PC-9 (cell line): ENCODE results near the gene DSTN. TPM values are rescaled to one million over a fixed set of nuclear protein-coding genes. Genes with fewer than 3 reads are reported as not detected.

Experiments
- BruUV-seq: library from RNA; stranded (reverse); fragments of 400-500 nt; replicated peaks from 2 replicates; lab custom pipeline; 2021; lab: Mats Ljungman, UMichigan
- CTCF ChIA-PET: fragments of 300-600 bp; sonication (Branson Sonifier 250); formaldehyde crosslinking; loops from one replicate; lab custom pipeline; 2022; ENCODE audit warnings: antibody characterized with exemption; lab: Charles Lee
- POLR2A ChIA-PET: fragments of 300-600 bp; sonication (Branson Sonifier 250); formaldehyde crosslinking; loops from one replicate; lab custom pipeline; 2022; ENCODE audit warnings: antibody characterized with exemption; ENCODE audit not compliant: unreplicated experiment; lab: Charles Lee
- DNase-seq, 2 experiments: peaks; one replicate each; pipeline versions ENCODE4 v3.0.0 to v3.0.0-alpha.2; 2015 to 2022; ENCODE audit warnings: mixed read lengths in 1 of 2
- H2AFZ ChIP-seq: fragments of 200-600 bp; sonication (generic); 2 replicates; pipeline ENCODE4 v1.8.1; 2017; ENCODE audit warnings: antibody characterized with exemption
- H3F3A ChIP-seq: fragments of 200-600 bp; sonication (generic); 2 replicates; pipeline ENCODE4 v1.8.1; 2017; ENCODE audit warnings: antibody characterized with exemption, mild to moderate bottlenecking, low read depth; ENCODE audit not compliant: insufficient read depth
- H3K27ac ChIP-seq: fragments of 200-600 bp; sonication (generic); 2 replicates; pipeline ENCODE4 v1.6.1; 2016; ENCODE audit warnings: mixed run types
- H3K27me3 ChIP-seq: fragments of 200-600 bp; sonication (generic); 2 replicates; pipeline ENCODE4 v1.6.1; 2016; ENCODE audit warnings: low read depth, mixed run types; ENCODE audit not compliant: insufficient read depth
- H3K36me3 ChIP-seq: fragments of 200-600 bp; sonication (generic); 2 replicates; pipeline ENCODE4 v1.6.1; 2016; ENCODE audit warnings: low read depth, mixed run types
- H3K4me1 ChIP-seq: fragments of 200-600 bp; sonication (generic); replicated peaks from 2 replicates; pipeline ENCODE4 v1.6.1; 2016; ENCODE audit warnings: mixed run types; ENCODE audit not compliant: insufficient read depth
- H3K4me2 ChIP-seq: fragments of 200-600 bp; sonication (generic); 2 replicates; pipeline ENCODE4 v1.6.1; 2017; ENCODE audit warnings: mixed run types
- H3K4me3 ChIP-seq: fragments of 200-600 bp; sonication (generic); 2 replicates; pipeline ENCODE4 v1.6.1; 2016; ENCODE audit warnings: mixed run types
- H3K79me2 ChIP-seq: fragments of 200-600 bp; sonication (generic); 2 replicates; pipeline ENCODE4 v1.6.1; 2017; ENCODE audit warnings: low read depth, mixed run types
- H3K9me2 ChIP-seq: fragments of 200-600 bp; sonication (generic); 2 replicates; pipeline ENCODE4 v1.8.1; 2017; ENCODE audit warnings: mild to moderate bottlenecking; ENCODE audit not compliant: insufficient read depth
- H3K9me3 ChIP-seq: fragments of 200-600 bp; sonication (generic); 2 replicates; pipeline ENCODE4 v1.8.1; 2016; ENCODE audit warnings: low read depth; ENCODE audit not compliant: insufficient read depth
- H4K20me1 ChIP-seq: fragments of 200-600 bp; sonication (generic); 2 replicates; pipeline ENCODE4 v1.8.1; 2017; ENCODE audit not compliant: insufficient read depth
- EZH2 ChIP-seq: fragments of 200-600 bp; sonication (generic); IDR thresholded peaks from 2 replicates; pipeline ENCODE4 v1.8.0; 2017; ENCODE audit warnings: antibody characterized with exemption, low read depth
- intact Hi-C: fragments of 100-400 bp; cut with micrococcal nuclease; formaldehyde crosslinking; loops from one replicate; pipeline ENCODE4 v1.10.0; 2022; ENCODE audit not compliant: unreplicated experiment
- total RNA-seq: library from RNA; stranded (reverse); gene quantifications from 2 replicates; pipeline ENCODE4 v1.2.3, GENCODE V29; 2021
- TF ChIP-seq, protein P1 (sequence below): fragments of 200-600 bp; sonication (generic); conservative IDR thresholded peaks from 2 replicates; pipeline ENCODE4 v1.6.1; 2017; ENCODE audit warnings: mixed run types, antibody characterized with exemption, mild to moderate bottlenecking, moderate library complexity

The DSTN gene
- total RNA-seq, 1 experiment from 2014 or later, result 366 TPM

DNA sequence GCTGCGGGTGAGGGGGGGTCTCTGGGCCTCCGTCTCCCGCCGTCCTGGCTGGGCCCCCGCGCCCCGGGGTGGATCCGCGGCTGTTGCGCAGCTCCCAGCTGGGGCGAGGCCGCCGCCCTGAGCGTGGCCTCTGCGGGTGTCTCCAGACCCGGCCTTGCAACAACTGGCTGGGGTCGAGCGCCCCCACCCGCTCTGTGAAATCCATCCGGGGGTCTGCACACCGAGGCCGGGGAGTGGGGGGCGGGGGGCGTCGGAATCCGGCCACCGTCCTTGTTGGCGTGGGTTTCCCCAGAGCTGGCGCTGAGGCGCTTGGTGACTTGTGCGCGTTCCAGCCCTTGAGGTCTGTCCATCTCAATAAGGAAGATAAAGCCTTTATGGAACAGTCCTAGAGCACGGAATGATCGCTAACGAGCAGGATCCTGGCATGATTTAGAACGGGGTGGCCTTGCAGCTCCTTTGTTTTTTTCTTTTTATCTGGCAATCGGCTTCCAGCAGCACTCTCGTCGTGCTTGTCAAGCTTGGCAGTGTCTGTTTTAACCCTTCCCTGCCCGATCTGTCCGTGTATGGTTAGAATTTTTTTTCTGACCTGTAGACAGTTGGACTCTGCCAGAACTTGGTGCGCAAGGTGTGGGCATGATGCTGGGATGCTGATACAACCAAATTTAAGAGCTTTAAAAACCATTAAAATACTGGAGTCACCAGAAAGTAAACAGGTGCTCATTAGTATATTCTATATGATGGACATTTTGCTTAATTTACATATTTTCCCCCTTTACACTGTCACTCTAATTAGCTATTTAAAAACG, 675 bp downstream of the DSTN start:
- peak overlapping the region; percentile 65 for H2AFZ ChIP-seq
- TSS peak; percentile 23 for BruUV-seq
- no peaks in the 10 kb centered on the region for H3K9me2 ChIP-seq
- H3F3A ChIP-seq, result peaks cover 24% of the 10 kb centered on the region; the same call in 1 of the 2 replicates
- H3K27me3 ChIP-seq, result no peaks in the 10 kb centered on the region
- TF ChIP-seq EZH2, result no peak
- TF ChIP-seq, protein P1, sequence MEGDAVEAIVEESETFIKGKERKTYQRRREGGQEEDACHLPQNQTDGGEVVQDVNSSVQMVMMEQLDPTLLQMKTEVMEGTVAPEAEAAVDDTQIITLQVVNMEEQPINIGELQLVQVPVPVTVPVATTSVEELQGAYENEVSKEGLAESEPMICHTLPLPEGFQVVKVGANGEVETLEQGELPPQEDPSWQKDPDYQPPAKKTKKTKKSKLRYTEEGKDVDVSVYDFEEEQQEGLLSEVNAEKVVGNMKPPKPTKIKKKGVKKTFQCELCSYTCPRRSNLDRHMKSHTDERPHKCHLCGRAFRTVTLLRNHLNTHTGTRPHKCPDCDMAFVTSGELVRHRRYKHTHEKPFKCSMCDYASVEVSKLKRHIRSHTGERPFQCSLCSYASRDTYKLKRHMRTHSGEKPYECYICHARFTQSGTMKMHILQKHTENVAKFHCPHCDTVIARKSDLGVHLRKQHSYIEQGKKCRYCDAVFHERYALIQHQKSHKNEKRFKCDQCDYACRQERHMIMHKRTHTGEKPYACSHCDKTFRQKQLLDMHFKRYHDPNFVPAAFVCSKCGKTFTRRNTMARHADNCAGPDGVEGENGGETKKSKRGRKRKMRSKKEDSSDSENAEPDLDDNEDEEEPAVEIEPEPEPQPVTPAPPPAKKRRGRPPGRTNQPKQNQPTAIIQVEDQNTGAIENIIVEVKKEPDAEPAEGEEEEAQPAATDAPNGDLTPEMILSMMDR, result no peak
- H3K4me2 ChIP-seq, result peak overlapping the region; percentile 90
- peaks cover 46% of the 10 kb centered on the region for H3K4me1 ChIP-seq
- peaks cover 13% of the 10 kb centered on the region; the same call in 1 of the 2 replicates for H3K36me3 ChIP-seq
- ChIA-PET CTCF (interaction anchor here (0.5 to 1.5 kb wide), 3 partner anchors 13 to 401 kb away, joined by 3 to 4 read pairs (median 4); no protein-coding TSS in a partner anchor), POLR2A (interaction anchor here (0.5 to 1.8 kb wide), 16 partner anchors 12 to 724 kb away, joined by 3 to 78 read pairs (median 7); partner anchors contain the start of gene RRBP1)
- H3K9me3 ChIP-seq, result no peaks in the 10 kb centered on the region
- intact Hi-C loops, result no loop called here
- H3K4me3 ChIP-seq, result peak overlapping the region; percentile 95
- peaks cover 45% of the 10 kb centered on the region for H4K20me1 ChIP-seq
- peak overlapping the region; percentile 84 for H3K27ac ChIP-seq
- H3K79me2 ChIP-seq, result peaks cover 76% of the 10 kb centered on the region
- peak; percentile 49 to 53 for DNase-seq

DNA sequence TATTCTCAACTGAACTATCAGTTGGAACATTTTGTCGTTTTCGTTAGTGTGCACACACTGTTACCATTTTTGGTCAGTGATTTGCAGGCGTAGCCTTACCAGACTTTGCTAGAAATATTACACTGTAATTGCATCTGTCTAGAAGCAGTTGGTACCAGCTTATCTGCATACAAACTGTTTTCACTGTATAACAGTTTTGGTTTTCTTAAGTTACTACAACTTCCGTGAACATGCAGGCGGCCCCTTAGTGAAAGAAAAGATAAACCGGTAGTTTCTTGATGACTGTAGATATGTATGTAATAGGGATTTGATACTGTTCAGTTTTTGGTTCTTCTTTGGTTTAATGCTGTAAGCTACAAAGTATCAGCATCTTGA, 1.3 kb downstream of the DSTN start:
- H3K27me3 ChIP-seq, result no peaks in the 10 kb centered on the region
- H4K20me1 ChIP-seq, result peaks cover 51% of the 10 kb centered on the region
- ChIA-PET POLR2A (interaction anchor here (0.6 to 1.8 kb wide), 4 partner anchors 10 to 34 kb away, joined by 3 to 78 read pairs (median 10); no protein-coding TSS in a partner anchor), CTCF (interaction anchor here (0.5 to 1.5 kb wide), 3 partner anchors 31 to 400 kb away, joined by 3 to 4 read pairs (median 4); no protein-coding TSS in a partner anchor)
- H3K27ac ChIP-seq, result peak overlapping the region; percentile 84; the same call in 1 of the 2 replicates
- H3K4me3 ChIP-seq, result peak overlapping the region; percentile 95
- no peaks in the 10 kb centered on the region for H3K9me2 ChIP-seq
- peaks cover 13% of the 10 kb centered on the region; the same call in 1 of the 2 replicates for H3K36me3 ChIP-seq
- intact Hi-C loops, result no loop called here
- no peak overlapping the region for H2AFZ ChIP-seq
- H3F3A ChIP-seq, result peaks cover 22% of the 10 kb centered on the region; the same call in 1 of the 2 replicates
- BruUV-seq, result no TSS peak
- H3K4me1 ChIP-seq, result peaks cover 43% of the 10 kb centered on the region
- DNase-seq, result no peak
- no peaks in the 10 kb centered on the region for H3K9me3 ChIP-seq
- H3K79me2 ChIP-seq, result peaks cover 81% of the 10 kb centered on the region
- H3K4me2 ChIP-seq, result peak overlapping the region; percentile 90
- TF ChIP-seq, protein P1, result no peak
- TF ChIP-seq EZH2, result no peak

DNA sequence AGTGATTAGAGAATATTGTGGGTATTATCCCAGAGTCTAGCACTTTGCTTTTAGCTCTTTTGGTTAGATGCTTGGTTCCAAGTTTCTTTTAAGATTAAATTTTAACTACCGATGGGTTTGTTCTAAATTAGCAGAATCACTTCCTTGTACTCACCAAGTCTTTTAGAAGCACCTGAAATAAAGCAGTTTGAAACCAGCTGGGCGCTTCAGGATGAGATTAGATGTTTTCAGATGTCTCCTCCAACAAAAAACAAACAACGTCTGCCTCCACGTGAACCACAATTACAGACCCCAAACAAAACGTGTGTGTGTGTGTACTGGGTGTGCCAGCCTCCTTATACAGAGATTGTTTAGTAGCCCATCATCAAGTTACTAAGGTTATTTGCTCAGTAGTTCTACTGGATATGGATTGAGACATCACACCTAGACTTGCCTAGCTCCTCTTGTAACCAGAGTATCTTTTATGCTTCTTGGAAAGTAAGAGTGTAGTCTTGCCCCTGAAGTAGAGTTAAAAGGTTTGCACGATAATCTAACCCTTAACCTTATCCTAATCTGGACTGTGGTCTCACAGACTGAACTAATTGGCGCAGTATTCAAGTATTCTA, 2.3 kb downstream of the DSTN start:
- peaks cover 20% of the 10 kb centered on the region for H3K36me3 ChIP-seq
- DNase-seq, result peak in 1 of 2 experiments; percentile 54
- TF ChIP-seq EZH2, result no peak
- TF ChIP-seq, protein P1, result no peak
- H2AFZ ChIP-seq, result no peak overlapping the region
- H3K4me2 ChIP-seq, result peak overlapping the region; percentile 90
- H3K4me1 ChIP-seq, result peaks cover 45% of the 10 kb centered on the region
- no TSS peak for BruUV-seq
- ChIA-PET CTCF (interaction anchor here (0.8 kb wide), 1 partner anchor 36 kb away, joined by 3 read pairs; no protein-coding TSS in a partner anchor), POLR2A (interaction anchor here (0.6 to 0.7 kb wide), 3 partner anchors 11 to 41 kb away, joined by 3 to 4 read pairs (median 3); no protein-coding TSS in a partner anchor)
- peak overlapping the region; percentile 20 for H3K27ac ChIP-seq
- H3K27me3 ChIP-seq, result no peaks in the 10 kb centered on the region
- peaks cover 86% of the 10 kb centered on the region for H3K79me2 ChIP-seq
- H3K9me3 ChIP-seq, result no peaks in the 10 kb centered on the region
- H3K9me2 ChIP-seq, result no peaks in the 10 kb centered on the region
- intact Hi-C loops, result no loop called here
- peak overlapping the region; percentile 95 for H3K4me3 ChIP-seq
- H4K20me1 ChIP-seq, result peaks cover 61% of the 10 kb centered on the region
- H3F3A ChIP-seq, result peaks cover 20% of the 10 kb centered on the region; the same call in 1 of the 2 replicates
